MM.1S (cell line): Measurements from ENCODE around the gene MYOF.
"Not testable (repeated sequence)": the region's sequence is repeated elsewhere in the genome, so short reads cannot be mapped to it uniquely, and the experiment has no call there.

ENCODE experiments used
- DNase-seq: peaks from one replicate; pipeline ENCODE4 v3.0.0-alpha.2; 2015
- H2AFZ ChIP-seq: fragments of 300-600 bp; sonication (generic); 2 replicates; pipeline ENCODE4 v1.6.0; 2016; ENCODE audit warnings: antibody characterized with exemption, low read length
- H3F3A ChIP-seq: fragments of 300-600 bp; sonication (generic); 2 replicates; pipeline ENCODE4 v1.6.1; 2016; ENCODE audit warnings: mild to moderate bottlenecking, antibody characterized with exemption, low read length, moderate library complexity, mixed read lengths; ENCODE audit not compliant: insufficient read depth
- H3K27ac ChIP-seq: fragments of 300-600 bp; sonication (generic); 2 replicates; pipeline ENCODE4 v1.5.1; 2016; ENCODE audit warnings: mild to moderate bottlenecking, low read length
- H3K27me3 ChIP-seq: fragments of 300-600 bp; sonication (generic); replicated peaks from 2 replicates; pipeline ENCODE4 v1.6.0; 2016; ENCODE audit warnings: low read length; ENCODE audit not compliant: insufficient read depth
- H3K36me3 ChIP-seq: fragments of 300-600 bp; sonication (generic); replicated peaks from 2 replicates; pipeline ENCODE4 v1.6.1; 2016; ENCODE audit warnings: mild to moderate bottlenecking, low read length, mixed read lengths; ENCODE audit not compliant: insufficient read depth
- H3K4me1 ChIP-seq: fragments of 300-600 bp; sonication (generic); 2 replicates; pipeline ENCODE4 v1.6.1; 2016; ENCODE audit warnings: low read length, mixed read lengths
- H3K4me2 ChIP-seq: fragments of 300-600 bp; sonication (generic); 2 replicates; pipeline ENCODE4 v1.6.0; 2016; ENCODE audit warnings: low read depth, low read length
- H3K4me3 ChIP-seq: fragments of 300-600 bp; sonication (generic); 2 replicates; pipeline ENCODE4 v1.5.1; 2016; ENCODE audit warnings: low read length, mixed read lengths
- H3K79me2 ChIP-seq: fragments of 300-600 bp; sonication (generic); 2 replicates; pipeline ENCODE4 v1.6.1; 2016; ENCODE audit warnings: mixed run types, low read length, mixed read lengths
- H3K9ac ChIP-seq: fragments of 300-600 bp; sonication (generic); 2 replicates; pipeline ENCODE4 v1.6.1; 2016; ENCODE audit warnings: low read length, mixed read lengths
- H3K9me2 ChIP-seq: fragments of 300-600 bp; sonication (generic); replicated peaks from 2 replicates; pipeline ENCODE4 v1.6.1; 2016; ENCODE audit warnings: mild to moderate bottlenecking, low read length, mixed read lengths; ENCODE audit not compliant: insufficient read depth
- H3K9me3 ChIP-seq: fragments of 300-600 bp; sonication (generic); replicated peaks from 2 replicates; pipeline ENCODE4 v1.6.1; 2016; ENCODE audit warnings: mild to moderate bottlenecking, low read length, mixed read lengths; ENCODE audit not compliant: insufficient read depth
- H4K20me1 ChIP-seq: fragments of 300-600 bp; sonication (generic); 2 replicates; pipeline ENCODE4 v1.6.1; 2016; ENCODE audit warnings: mild to moderate bottlenecking, low read length, moderate library complexity, mixed read lengths; ENCODE audit not compliant: insufficient read depth
- EZH2 ChIP-seq: fragments of 300-600 bp; sonication (generic); optimal IDR thresholded peaks from 2 replicates; pipeline ENCODE3; 2017; ENCODE audit warnings: low read depth, mild to moderate bottlenecking, antibody characterized with exemption, low read length, mixed read lengths
- EZH2phosphoT487 ChIP-seq: fragments of 300-600 bp; sonication (generic); IDR thresholded peaks from 2 replicates; pipeline ENCODE4 v1.6.1; 2018; ENCODE audit warnings: antibody characterized with exemption, low read length
- TF ChIP-seq, protein P1 (sequence below): fragments of 300-600 bp; sonication (generic); IDR thresholded peaks from 2 replicates; pipeline ENCODE4 v1.5.1; 2016; ENCODE audit warnings: antibody characterized with exemption, low read length, mixed read lengths

MYOF gene

DNA sequence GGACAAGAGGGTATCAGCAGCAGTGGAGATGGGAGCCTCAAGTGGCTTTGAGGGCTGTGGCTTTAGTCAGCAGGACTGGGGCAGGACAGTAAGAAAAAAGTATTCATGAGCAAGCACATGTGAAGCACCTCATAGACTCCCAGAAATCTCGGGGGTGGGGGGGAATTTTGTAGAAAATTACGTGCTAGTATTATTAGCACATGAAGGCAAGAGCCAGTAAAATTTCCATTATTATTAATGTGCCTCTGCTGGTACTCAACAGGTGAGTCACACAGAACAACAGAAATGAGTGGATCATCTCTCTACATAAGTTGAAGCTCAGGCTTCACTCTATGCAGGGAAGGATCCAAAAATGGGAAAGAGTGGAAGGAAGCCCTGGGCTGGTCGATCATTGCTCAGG lies 114.5 kb downstream of the MYOF start:
- Histone ChIP-seq H3K9me3 (no peaks in the 10 kb centered on the region), H3K36me3 (no peaks in the 10 kb centered on the region), H3K4me1 (no peaks in the 10 kb centered on the region), H3K79me2 (no peaks in the 10 kb centered on the region), H3K9ac (no peak overlapping the region), H2AFZ (no peak overlapping the region), H3F3A (no peaks in the 10 kb centered on the region), H3K9me2 (no peaks in the 10 kb centered on the region), H3K27me3 (no peaks in the 10 kb centered on the region), H4K20me1 (no peaks in the 10 kb centered on the region), H3K4me2 (no peak overlapping the region), H3K4me3 (no peak overlapping the region), H3K27ac (no peak overlapping the region)
- TF ChIP-seq EZH2phosphoT487 (no peak), EZH2 (no peak)
- TF ChIP-seq, protein P1, sequence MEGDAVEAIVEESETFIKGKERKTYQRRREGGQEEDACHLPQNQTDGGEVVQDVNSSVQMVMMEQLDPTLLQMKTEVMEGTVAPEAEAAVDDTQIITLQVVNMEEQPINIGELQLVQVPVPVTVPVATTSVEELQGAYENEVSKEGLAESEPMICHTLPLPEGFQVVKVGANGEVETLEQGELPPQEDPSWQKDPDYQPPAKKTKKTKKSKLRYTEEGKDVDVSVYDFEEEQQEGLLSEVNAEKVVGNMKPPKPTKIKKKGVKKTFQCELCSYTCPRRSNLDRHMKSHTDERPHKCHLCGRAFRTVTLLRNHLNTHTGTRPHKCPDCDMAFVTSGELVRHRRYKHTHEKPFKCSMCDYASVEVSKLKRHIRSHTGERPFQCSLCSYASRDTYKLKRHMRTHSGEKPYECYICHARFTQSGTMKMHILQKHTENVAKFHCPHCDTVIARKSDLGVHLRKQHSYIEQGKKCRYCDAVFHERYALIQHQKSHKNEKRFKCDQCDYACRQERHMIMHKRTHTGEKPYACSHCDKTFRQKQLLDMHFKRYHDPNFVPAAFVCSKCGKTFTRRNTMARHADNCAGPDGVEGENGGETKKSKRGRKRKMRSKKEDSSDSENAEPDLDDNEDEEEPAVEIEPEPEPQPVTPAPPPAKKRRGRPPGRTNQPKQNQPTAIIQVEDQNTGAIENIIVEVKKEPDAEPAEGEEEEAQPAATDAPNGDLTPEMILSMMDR: no peak
- DNase-seq: no peak

DNA sequence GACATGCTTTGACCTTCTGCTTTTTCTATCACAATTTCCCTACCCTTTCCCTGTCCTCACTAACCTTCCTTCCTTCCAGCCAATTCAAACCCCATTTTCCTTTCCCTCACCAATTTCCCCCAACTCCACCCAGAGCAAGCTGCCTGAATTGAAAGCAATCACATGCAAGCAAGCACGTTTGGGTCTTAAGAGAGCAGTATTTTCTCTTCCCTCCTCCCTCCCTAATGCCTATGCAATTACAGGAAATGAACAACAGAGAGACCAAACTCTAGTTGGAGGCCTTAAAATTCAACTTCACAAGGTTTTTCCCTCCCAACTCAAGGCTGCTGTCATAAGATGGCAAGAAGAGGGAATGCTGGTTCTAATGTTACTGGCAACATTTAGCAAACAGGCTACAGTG lies 117.2 kb downstream of the MYOF start:
- Histone ChIP-seq H2AFZ (peak overlapping the region; percentile 28; the same call in 1 of the 2 replicates), H3K9me3 (no peaks in the 10 kb centered on the region), H3K4me2 (no peak overlapping the region), H3K27ac (no peak overlapping the region), H3F3A (no peaks in the 10 kb centered on the region), H3K27me3 (no peaks in the 10 kb centered on the region), H3K4me3 (no peak overlapping the region), H3K79me2 (no peaks in the 10 kb centered on the region), H3K4me1 (no peaks in the 10 kb centered on the region), H4K20me1 (no peaks in the 10 kb centered on the region), H3K9me2 (no peaks in the 10 kb centered on the region), H3K36me3 (no peaks in the 10 kb centered on the region), H3K9ac (no peak overlapping the region)
- DNase-seq: no peak
- TF ChIP-seq, protein P1: no peak
- no peak for TF ChIP-seq EZH2
- TF ChIP-seq EZH2phosphoT487: no peak

DNA sequence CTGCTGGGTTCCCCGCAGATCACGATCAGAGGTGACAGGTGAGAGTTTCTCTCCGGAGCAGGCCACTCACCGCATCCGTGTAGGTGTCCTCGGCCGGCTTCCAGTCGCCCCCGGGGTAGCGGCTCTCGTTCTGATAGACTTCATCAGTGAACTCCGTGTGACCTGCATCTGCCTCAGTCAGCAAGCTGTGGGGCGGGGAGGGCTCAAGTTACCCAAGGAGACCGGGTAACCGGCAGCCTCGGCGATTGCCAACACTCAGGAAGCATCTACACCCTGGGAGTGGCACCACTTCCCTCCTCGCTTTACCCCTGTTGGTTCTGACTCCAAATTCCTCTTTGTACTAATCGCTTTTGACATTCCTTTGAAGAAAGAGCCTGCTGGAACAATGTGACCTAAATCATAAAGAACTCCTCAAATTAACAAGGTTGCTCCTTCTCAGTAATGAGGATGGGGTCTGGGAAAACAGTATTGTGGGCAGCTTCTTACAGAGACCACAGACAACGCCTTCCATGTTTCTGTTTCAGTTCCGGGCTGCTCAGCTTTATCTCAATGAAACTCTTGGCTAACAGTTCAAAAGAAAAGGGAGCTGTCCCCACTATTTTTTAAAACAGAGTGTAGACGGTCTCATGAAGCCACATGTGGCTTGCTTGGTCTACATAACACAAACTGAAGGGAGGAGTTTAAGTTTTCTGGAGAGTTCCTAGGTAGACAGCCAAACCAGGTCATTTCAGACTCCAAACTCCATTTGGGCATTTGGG lies 118.1 kb downstream of the MYOF start:
- Histone ChIP-seq H2AFZ (no peak overlapping the region), H3K9me3 (no peaks in the 10 kb centered on the region), H3K27me3 (no peaks in the 10 kb centered on the region), H3K27ac (no peak overlapping the region), H3K36me3 (no peaks in the 10 kb centered on the region), H3K4me3 (no peak overlapping the region), H3K4me1 (no peaks in the 10 kb centered on the region), H3K79me2 (no peaks in the 10 kb centered on the region), H4K20me1 (no peaks in the 10 kb centered on the region), H3K4me2 (no peak overlapping the region), H3K9ac (no peak overlapping the region), H3K9me2 (no peaks in the 10 kb centered on the region), H3F3A (no peaks in the 10 kb centered on the region)
- TF ChIP-seq EZH2phosphoT487: no peak
- no peak for TF ChIP-seq EZH2
- TF ChIP-seq, protein P1: no peak
- DNase-seq: no peak

DNA sequence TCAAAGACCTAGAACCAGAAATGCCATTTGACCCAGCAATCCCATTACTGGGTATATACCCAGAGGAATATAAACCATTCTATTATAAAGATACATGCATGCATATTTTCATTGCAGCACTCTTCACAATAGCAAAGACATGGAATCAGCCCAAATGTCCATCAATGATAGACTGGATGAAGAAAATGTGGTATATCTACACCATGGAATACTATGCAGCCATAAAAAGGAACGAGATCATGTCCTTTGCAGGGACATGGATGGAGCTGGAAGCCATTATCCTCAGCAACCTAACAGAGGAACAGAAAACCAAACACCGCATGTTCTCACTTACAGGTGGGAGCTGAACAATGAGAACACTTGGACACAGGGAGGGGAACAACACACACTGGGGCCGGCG lies 123.7 kb downstream of the MYOF start:
- H3K36me3 ChIP-seq, H3F3A ChIP-seq: not testable (repeated sequence)

More for the DNA sequence above, 123.7 kb downstream of the MYOF start:
- H3K9ac ChIP-seq, H2AFZ ChIP-seq, H3K27me3 ChIP-seq, DNase-seq, H3K9me3 ChIP-seq, H3K4me3 ChIP-seq, H4K20me1 ChIP-seq, H3K4me1 ChIP-seq, H3K27ac ChIP-seq, H3K79me2 ChIP-seq, H3K4me2 ChIP-seq, H3K9me2 ChIP-seq: not testable (repeated sequence)
